NT2/D1 (cell line): Measurements from ENCODE around the gene NRBF2.

Source experiments
- DNase-seq: peaks from one replicate; pipeline ENCODE4 v3.0.0-alpha.2; 2011; ENCODE audit warnings: low read depth, low spot score
- H3K27me3 ChIP-seq: 2 replicates; pipeline ENCODE4 v1.6.0; 2011; ENCODE audit warnings: mild to moderate bottlenecking; ENCODE audit not compliant: insufficient read length, insufficient read depth
- H3K36me3 ChIP-seq: 2 replicates; pipeline ENCODE4 v1.6.1; 2011; ENCODE audit warnings: mild to moderate bottlenecking, low read length, mixed read lengths; ENCODE audit not compliant: insufficient read depth, insufficient read length
- H3K4me1 ChIP-seq: 2 replicates; pipeline ENCODE4 v1.5.1; 2011; ENCODE audit not compliant: insufficient read depth, insufficient read length
- H3K4me3 ChIP-seq: 2 replicates; pipeline ENCODE4 v1.5.1; 2011; ENCODE audit warnings: low read depth; ENCODE audit not compliant: insufficient read length
- H3K9ac ChIP-seq: 2 replicates; pipeline ENCODE4 v1.6.0; 2011; ENCODE audit warnings: low read depth; ENCODE audit not compliant: insufficient read length
- H3K9me3 ChIP-seq: 2 replicates; pipeline ENCODE4 v1.5.1; 2011; ENCODE audit warnings: mild to moderate bottlenecking, low read length; ENCODE audit not compliant: insufficient read depth
- SUZ12 ChIP-seq: IDR thresholded peaks from 2 replicates; pipeline ENCODE4 v1.6.1; 2011; ENCODE audit not compliant: insufficient read length, insufficient read depth; ENCODE audit errors: extremely low read depth
- YY1 ChIP-seq: IDR thresholded peaks from 2 replicates; pipeline ENCODE4 v1.6.1; 2011; ENCODE audit not compliant: insufficient read length, insufficient read depth
- ZNF274 ChIP-seq: IDR thresholded peaks from 2 replicates; pipeline ENCODE4 v1.6.1; 2011; ENCODE audit warnings: mild to moderate bottlenecking, low read depth, low read length

The NRBF2 gene

GRCh38 chr10:63175534-63175933, 42.4 kb downstream of the NRBF2 start:
- peaks cover 56% of the 10 kb centered on the region for H3K36me3 ChIP-seq
- no peak overlapping the region for H3K4me3 ChIP-seq
- no peak overlapping the region for H3K9ac ChIP-seq
- no peaks in the 10 kb centered on the region for H3K9me3 ChIP-seq
- H3K27me3 ChIP-seq, result no peaks in the 10 kb centered on the region
- TF ChIP-seq YY1 (no peak), SUZ12 (no peak), ZNF274 (no peak)
- no peak for DNase-seq
- H3K4me1 ChIP-seq, result no peaks in the 10 kb centered on the region

- TF ChIP-seq ZNF274, result no peak
- no peak for TF ChIP-seq SUZ12
- TF ChIP-seq YY1, result no peak
- Histone ChIP-seq H3K4me1 (no peaks in the 10 kb centered on the region), H3K36me3 (peaks cover 76% of the 10 kb centered on the region), H3K9me3 (no peaks in the 10 kb centered on the region), H3K9ac (no peak overlapping the region), H3K27me3 (no peaks in the 10 kb centered on the region), H3K4me3 (no peak overlapping the region)
- no peak for DNase-seq
Observed at GRCh38 chr10:63192826-63193225, 59.7 kb downstream of the NRBF2 start.

DNA sequence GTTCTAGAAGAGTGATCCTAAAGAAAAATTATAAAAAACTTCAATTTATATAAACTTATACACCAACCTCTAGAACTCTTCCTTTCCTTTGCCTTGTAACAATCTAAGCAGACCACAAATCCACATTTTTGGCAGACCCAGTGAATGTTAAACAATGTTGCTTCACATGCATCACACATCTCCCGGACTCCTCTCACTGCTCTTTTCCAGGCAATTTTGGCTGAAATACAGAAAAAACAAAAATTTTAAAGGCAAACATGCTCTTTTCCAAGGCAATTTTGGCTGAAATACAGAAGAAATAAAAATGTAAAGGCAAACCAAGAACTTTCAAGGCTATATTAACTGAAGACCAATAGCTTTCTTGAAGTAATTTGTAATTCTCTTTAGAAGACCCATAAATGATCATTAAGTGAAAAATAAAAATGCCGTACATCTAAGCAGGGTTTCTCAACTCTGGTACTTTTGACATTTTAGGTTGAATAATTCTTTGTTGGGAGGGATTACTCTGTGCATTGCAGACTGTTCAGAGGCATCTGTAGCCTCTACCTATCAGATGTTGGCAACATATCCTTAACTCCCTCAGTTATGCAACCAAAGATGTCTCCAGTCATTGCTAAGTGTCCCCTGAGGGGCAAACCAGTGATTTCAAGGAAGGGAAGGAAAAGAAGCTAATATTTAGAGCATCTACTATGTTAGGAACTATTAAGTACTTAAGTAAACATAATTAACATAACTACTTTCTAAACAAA, 64.4 kb downstream of the NRBF2 start:
- TF ChIP-seq SUZ12 (no peak), YY1 (no peak), ZNF274 (no peak)
- Histone ChIP-seq H3K27me3 (no peaks in the 10 kb centered on the region), H3K4me3 (no peak overlapping the region), H3K36me3 (peaks cover 47% of the 10 kb centered on the region), H3K9me3 (no peaks in the 10 kb centered on the region), H3K9ac (no peak overlapping the region), H3K4me1 (no peaks in the 10 kb centered on the region)
- DNase-seq, result no peak

- H3K4me1 ChIP-seq, result no peaks in the 10 kb centered on the region
- H3K9ac ChIP-seq, result no peak overlapping the region
- no peak overlapping the region for H3K4me3 ChIP-seq
- no peaks in the 10 kb centered on the region for H3K9me3 ChIP-seq
- TF ChIP-seq ZNF274 (no peak), YY1 (no peak), SUZ12 (no peak)
- no peak for DNase-seq
- peaks cover 40% of the 10 kb centered on the region for H3K36me3 ChIP-seq
- H3K27me3 ChIP-seq, result no peaks in the 10 kb centered on the region
Observed at GRCh38 chr10:63199716-63200115, 66.6 kb downstream of the NRBF2 start.

- Histone ChIP-seq H3K4me3 (no peak overlapping the region), H3K4me1 (no peaks in the 10 kb centered on the region), H3K27me3 (no peaks in the 10 kb centered on the region), H3K36me3 (peaks cover 35% of the 10 kb centered on the region), H3K9ac (no peak overlapping the region), H3K9me3 (no peaks in the 10 kb centered on the region)
- no peak for DNase-seq
- no peak for TF ChIP-seq SUZ12
- TF ChIP-seq YY1, result no peak
- TF ChIP-seq ZNF274, result no peak
Observed at GRCh38 chr10:63200431-63200830, 67.3 kb downstream of the NRBF2 start.

DNA sequence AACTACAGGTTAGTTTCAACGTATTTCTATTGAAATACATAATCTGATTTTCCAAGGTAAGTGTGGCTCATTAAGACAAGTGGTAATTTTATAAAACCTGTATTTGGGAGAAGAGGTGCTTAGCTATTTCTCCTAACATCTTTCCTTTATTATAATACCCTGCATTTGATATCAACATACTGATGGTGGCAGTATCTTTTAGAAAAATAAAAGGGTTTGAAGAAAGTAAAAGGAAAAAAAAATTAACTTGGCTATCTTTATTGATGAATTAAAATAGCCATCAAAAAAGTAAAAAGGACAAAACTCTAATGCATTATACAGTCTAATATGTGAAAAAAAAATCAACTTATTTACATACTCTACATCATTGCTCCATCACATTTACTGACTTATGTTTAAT, 68.0 kb downstream of the NRBF2 start:
- Histone ChIP-seq H3K36me3 (peaks cover 37% of the 10 kb centered on the region), H3K4me3 (no peak overlapping the region)
- no peak for DNase-seq

More for the DNA sequence above, 68.0 kb downstream of the NRBF2 start:
- no peak for TF ChIP-seq ZNF274
- no peak for TF ChIP-seq SUZ12
- TF ChIP-seq YY1, result no peak
- Histone ChIP-seq H3K9ac (no peak overlapping the region), H3K4me1 (no peaks in the 10 kb centered on the region), H3K27me3 (no peaks in the 10 kb centered on the region), H3K9me3 (no peaks in the 10 kb centered on the region)
